GM23338 (cell line): ENCODE measurements around the gene LRMDA. TPM values are rescaled to one million over a fixed set of nuclear protein-coding genes. Genes with fewer than 3 reads are reported as not detected.

ENCODE experiments used
- ATAC-seq: fragments of 200-7000 bp; cut with Tn5 transposase; 3 replicates; pipeline ENCODE4 v1.9.1; 2020
- DNase-seq: peaks from one replicate; pipeline ENCODE4 v3.0.0-alpha.2; 2015; ENCODE audit warnings: low spot score
- H2AFZ ChIP-seq: fragments of 200-600 bp; sonication (generic); 2 replicates; pipeline ENCODE4 v1.8.0; 2016; ENCODE audit warnings: antibody characterized with exemption, mild to moderate bottlenecking, moderate library complexity
- H3F3A ChIP-seq: fragments of 200-600 bp; sonication (generic); replicated peaks from 2 replicates; pipeline ENCODE4 v1.8.0; 2017; ENCODE audit warnings: antibody characterized with exemption, mixed run types, low read depth
- H3K27ac ChIP-seq: fragments of 200-600 bp; sonication (generic); 2 replicates; pipeline ENCODE4 v1.6.1; 2016; ENCODE audit warnings: low read depth
- H3K27me3 ChIP-seq: fragments of 200-600 bp; sonication (generic); 2 replicates; pipeline ENCODE4 v1.8.0; 2016; ENCODE audit warnings: mild to moderate bottlenecking, mixed run types, moderate library complexity; ENCODE audit not compliant: insufficient read depth
- H3K36me3 ChIP-seq: fragments of 200-600 bp; sonication (generic); 2 replicates; pipeline ENCODE4 v1.8.0; 2016; ENCODE audit warnings: mild to moderate bottlenecking; ENCODE audit not compliant: insufficient read depth
- H3K4me1 ChIP-seq: fragments of 200-600 bp; sonication (generic); 2 replicates; pipeline ENCODE4 v1.8.0; 2016; ENCODE audit warnings: mild to moderate bottlenecking, moderate library complexity; ENCODE audit not compliant: insufficient read depth
- H3K4me2 ChIP-seq: fragments of 200-600 bp; sonication (generic); 2 replicates; pipeline ENCODE4 v1.7.1; 2017; ENCODE audit warnings: mixed run types
- H3K4me3 ChIP-seq: fragments of 200-600 bp; sonication (generic); 2 replicates; pipeline ENCODE4 v1.6.1; 2016; ENCODE audit warnings: mixed run types
- H3K79me2 ChIP-seq: fragments of 200-600 bp; sonication (generic); replicated peaks from 2 replicates; pipeline ENCODE4 v1.8.0; 2017; ENCODE audit warnings: mild to moderate bottlenecking; ENCODE audit not compliant: insufficient read depth
- H3K9me2 ChIP-seq: fragments of 200-600 bp; sonication (generic); 2 replicates; pipeline ENCODE4 v1.8.0; 2017; ENCODE audit not compliant: insufficient read depth
- H4K20me1 ChIP-seq: fragments of 200-600 bp; sonication (generic); replicated peaks from 2 replicates; pipeline ENCODE4 v1.8.0; 2017; ENCODE audit warnings: mild to moderate bottlenecking; ENCODE audit not compliant: insufficient read depth
- H3K27ac Mint-ChIP-seq: 2 replicates; pipeline ENCODE4 v1.8.0; 2020; ENCODE audit warnings: inconsistent platforms, mild to moderate bottlenecking, moderate library complexity, mixed read lengths
- H3K27me3 Mint-ChIP-seq: 3 replicates; pipeline ENCODE4 v1.8.0; 2022; ENCODE audit warnings: low read depth, mild to moderate bottlenecking, moderate library complexity, mixed read lengths, inconsistent platforms; ENCODE audit not compliant: insufficient read depth, poor library complexity
- H3K36me3 Mint-ChIP-seq: 3 replicates; pipeline ENCODE4 v1.8.0; 2021; ENCODE audit warnings: low read depth, mild to moderate bottlenecking, inconsistent platforms, moderate library complexity, mixed read lengths
- H3K4me1 Mint-ChIP-seq: 3 replicates; pipeline ENCODE4 v1.8.0; 2020; ENCODE audit warnings: mild to moderate bottlenecking, inconsistent platforms, mixed read lengths
- H3K4me3 Mint-ChIP-seq: 3 replicates; pipeline ENCODE4 v1.8.0; 2021; ENCODE audit warnings: moderate library complexity, mild to moderate bottlenecking, inconsistent platforms, mixed read lengths
- H3K9me3 Mint-ChIP-seq: 3 replicates; pipeline ENCODE4 v1.8.0; 2020; ENCODE audit warnings: moderate library complexity, mild to moderate bottlenecking, inconsistent platforms, mixed read lengths
- CREB1 ChIP-seq: fragments of 250-450 bp; sonication (Bioruptor Pico); IDR thresholded peaks from 2 replicates; pipeline ENCODE4 v1.5.0; 2020; ENCODE audit warnings: low read depth, mild to moderate bottlenecking, moderate library complexity
- EZH2 ChIP-seq: fragments of 200-600 bp; sonication (generic); IDR thresholded peaks from one replicate; pipeline ENCODE4 v1.8.0; 2017; ENCODE audit warnings: antibody characterized with exemption, mild to moderate bottlenecking, low read depth; ENCODE audit not compliant: unreplicated experiment
- EZH2phosphoT487 ChIP-seq: fragments of 200-600 bp; sonication (generic); IDR thresholded peaks from one replicate; pipeline ENCODE4 v1.8.1; 2018; ENCODE audit warnings: antibody characterized with exemption; ENCODE audit not compliant: unreplicated experiment
- JUNB ChIP-seq: IDR thresholded peaks from one replicate; pipeline ENCODE4 v1.6.1; 2016; ENCODE audit warnings: antibody characterized with exemption; ENCODE audit not compliant: unreplicated experiment
- NANOG ChIP-seq: IDR thresholded peaks from 2 replicates; pipeline ENCODE4 v1.6.1; 2016; ENCODE audit warnings: antibody characterized with exemption, borderline replicate concordance
- POLR2AphosphoS5 ChIP-seq: IDR thresholded peaks from 2 replicates; pipeline ENCODE4 v1.6.1; 2016; ENCODE audit warnings: antibody characterized with exemption, low read depth
- STAT1 ChIP-seq: IDR thresholded peaks from one replicate; pipeline ENCODE4 v1.6.1; 2016; ENCODE audit warnings: antibody characterized with exemption; ENCODE audit not compliant: unreplicated experiment
- ZNF114 ChIP-seq: fragments of 250-450 bp; sonication (Bioruptor Pico); IDR thresholded peaks from 2 replicates; pipeline ENCODE4 v1.5.0; 2020; ENCODE audit warnings: mild to moderate bottlenecking, moderate library complexity
- ZNF331 ChIP-seq: fragments of 250-450 bp; sonication (Bioruptor Pico); IDR thresholded peaks from 2 replicates; pipeline ENCODE4 v1.5.0; 2020; ENCODE audit warnings: low read depth, mild to moderate bottlenecking, moderate library complexity
- ZNF462 ChIP-seq: fragments of 250-450 bp; sonication (Bioruptor Pico); IDR thresholded peaks from 2 replicates; pipeline ENCODE4 v1.5.0; 2020; ENCODE audit warnings: mild to moderate bottlenecking, moderate library complexity
- polyA plus RNA-seq: library from polyadenylated mRNA; unstranded; fragments of >200 nt; fragmentation: Nextera tagmentation; extraction: Ambion mirVana; gene quantifications from 2 replicates; pipeline ENCODE4 v1.2.1, GENCODE V29; 2016
- total RNA-seq: library from RNA; depleted of rRNA; stranded (reverse); fragments of >200 nt; shearing (Covaris generic); gene quantifications from 2 replicates; pipeline ENCODE4 v1.2.3, GENCODE V29; 2014
- TF ChIP-seq, protein P1 (sequence below): IDR thresholded peaks from 2 replicates; pipeline ENCODE4 v1.6.1; 2016; ENCODE audit warnings: antibody characterized with exemption
- TF ChIP-seq, protein P2 (sequence below), 2 experiments: fragments of 200-600 bp in 1 of 2; sonication (generic) in 1 of 2; conservative IDR thresholded peaks; 2 replicates each; pipeline versions ENCODE4 v1.5.1 to v1.6.1; 2016 to 2017; ENCODE audit warnings: antibody characterized with exemption in 2 of 2, low read depth in 2 of 2, mild to moderate bottlenecking in 2 of 2, moderate library complexity in 1 of 2
- TF ChIP-seq, protein P3 (sequence below): IDR thresholded peaks from one replicate; pipeline ENCODE4 v1.6.1; 2018; ENCODE audit warnings: antibody characterized with exemption; ENCODE audit not compliant: unreplicated experiment

Gene LRMDA
- total and polyA plus RNA-seq, 2 experiments from 2014 or later = 0.90 to 1.8 TPM

DNA sequence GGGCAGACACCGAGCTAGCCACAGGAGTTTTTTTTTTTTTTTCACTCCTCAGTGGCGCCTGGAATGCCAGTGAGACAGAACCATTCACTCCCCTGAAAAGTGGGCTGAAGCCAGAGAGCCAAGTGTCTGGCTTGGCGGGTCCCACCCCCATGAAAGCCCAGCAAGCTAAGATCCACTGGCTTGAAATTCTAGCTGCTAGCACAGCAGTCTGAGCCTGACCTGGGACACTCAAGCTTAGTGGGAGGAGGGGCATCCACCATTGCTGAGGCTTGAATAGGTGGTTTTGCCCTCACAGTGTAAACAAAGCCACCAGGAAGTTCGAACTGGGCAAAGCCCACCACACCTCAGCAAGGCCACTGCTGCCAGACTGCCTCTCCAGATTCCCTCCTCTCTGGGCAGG lies 144.5 kb downstream of the LRMDA start:
- no peaks in the 10 kb centered on the region for H3F3A ChIP-seq
- no peak overlapping the region for H3K4me3 Mint-ChIP-seq
- no peaks in the 10 kb centered on the region for H4K20me1 ChIP-seq
- no peaks in the 10 kb centered on the region for H3K4me1 Mint-ChIP-seq
- ATAC-seq (no peak), DNase-seq (no peak)
- H3K27me3 Mint-ChIP-seq = no peaks in the 10 kb centered on the region
- no peaks in the 10 kb centered on the region; the same call in 1 of the 2 replicates for H3K36me3 ChIP-seq
- no peak overlapping the region for H3K27ac ChIP-seq
- H3K79me2 ChIP-seq = no peaks in the 10 kb centered on the region
- no peaks in the 10 kb centered on the region for H3K4me1 ChIP-seq
- no peaks in the 10 kb centered on the region for H3K27me3 ChIP-seq
- H2AFZ ChIP-seq = no peak overlapping the region; the same call in 1 of the 2 replicates
- H3K4me2 ChIP-seq = no peak overlapping the region
- peaks cover 19% of the 10 kb centered on the region; the same call in 2 of the 3 replicates for H3K36me3 Mint-ChIP-seq
- H3K9me2 ChIP-seq = no peaks in the 10 kb centered on the region
- H3K27ac Mint-ChIP-seq = no peak overlapping the region
- peaks cover 64% of the 10 kb centered on the region for H3K9me3 Mint-ChIP-seq
- TF ChIP-seq, protein P1, sequence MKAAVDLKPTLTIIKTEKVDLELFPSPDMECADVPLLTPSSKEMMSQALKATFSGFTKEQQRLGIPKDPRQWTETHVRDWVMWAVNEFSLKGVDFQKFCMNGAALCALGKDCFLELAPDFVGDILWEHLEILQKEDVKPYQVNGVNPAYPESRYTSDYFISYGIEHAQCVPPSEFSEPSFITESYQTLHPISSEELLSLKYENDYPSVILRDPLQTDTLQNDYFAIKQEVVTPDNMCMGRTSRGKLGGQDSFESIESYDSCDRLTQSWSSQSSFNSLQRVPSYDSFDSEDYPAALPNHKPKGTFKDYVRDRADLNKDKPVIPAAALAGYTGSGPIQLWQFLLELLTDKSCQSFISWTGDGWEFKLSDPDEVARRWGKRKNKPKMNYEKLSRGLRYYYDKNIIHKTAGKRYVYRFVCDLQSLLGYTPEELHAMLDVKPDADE = no peak
- TF ChIP-seq NANOG = no peak
- no peak for TF ChIP-seq ZNF462
- no peak for TF ChIP-seq EZH2phosphoT487
- TF ChIP-seq STAT1 = no peak
- TF ChIP-seq, protein P2, sequence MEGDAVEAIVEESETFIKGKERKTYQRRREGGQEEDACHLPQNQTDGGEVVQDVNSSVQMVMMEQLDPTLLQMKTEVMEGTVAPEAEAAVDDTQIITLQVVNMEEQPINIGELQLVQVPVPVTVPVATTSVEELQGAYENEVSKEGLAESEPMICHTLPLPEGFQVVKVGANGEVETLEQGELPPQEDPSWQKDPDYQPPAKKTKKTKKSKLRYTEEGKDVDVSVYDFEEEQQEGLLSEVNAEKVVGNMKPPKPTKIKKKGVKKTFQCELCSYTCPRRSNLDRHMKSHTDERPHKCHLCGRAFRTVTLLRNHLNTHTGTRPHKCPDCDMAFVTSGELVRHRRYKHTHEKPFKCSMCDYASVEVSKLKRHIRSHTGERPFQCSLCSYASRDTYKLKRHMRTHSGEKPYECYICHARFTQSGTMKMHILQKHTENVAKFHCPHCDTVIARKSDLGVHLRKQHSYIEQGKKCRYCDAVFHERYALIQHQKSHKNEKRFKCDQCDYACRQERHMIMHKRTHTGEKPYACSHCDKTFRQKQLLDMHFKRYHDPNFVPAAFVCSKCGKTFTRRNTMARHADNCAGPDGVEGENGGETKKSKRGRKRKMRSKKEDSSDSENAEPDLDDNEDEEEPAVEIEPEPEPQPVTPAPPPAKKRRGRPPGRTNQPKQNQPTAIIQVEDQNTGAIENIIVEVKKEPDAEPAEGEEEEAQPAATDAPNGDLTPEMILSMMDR (conservative IDR thresholded peaks at IDR 0.05; ENCODE audit: low read depth in 2 of 2) = no peak
- no peak for TF ChIP-seq ZNF331
- TF ChIP-seq, protein P3, sequence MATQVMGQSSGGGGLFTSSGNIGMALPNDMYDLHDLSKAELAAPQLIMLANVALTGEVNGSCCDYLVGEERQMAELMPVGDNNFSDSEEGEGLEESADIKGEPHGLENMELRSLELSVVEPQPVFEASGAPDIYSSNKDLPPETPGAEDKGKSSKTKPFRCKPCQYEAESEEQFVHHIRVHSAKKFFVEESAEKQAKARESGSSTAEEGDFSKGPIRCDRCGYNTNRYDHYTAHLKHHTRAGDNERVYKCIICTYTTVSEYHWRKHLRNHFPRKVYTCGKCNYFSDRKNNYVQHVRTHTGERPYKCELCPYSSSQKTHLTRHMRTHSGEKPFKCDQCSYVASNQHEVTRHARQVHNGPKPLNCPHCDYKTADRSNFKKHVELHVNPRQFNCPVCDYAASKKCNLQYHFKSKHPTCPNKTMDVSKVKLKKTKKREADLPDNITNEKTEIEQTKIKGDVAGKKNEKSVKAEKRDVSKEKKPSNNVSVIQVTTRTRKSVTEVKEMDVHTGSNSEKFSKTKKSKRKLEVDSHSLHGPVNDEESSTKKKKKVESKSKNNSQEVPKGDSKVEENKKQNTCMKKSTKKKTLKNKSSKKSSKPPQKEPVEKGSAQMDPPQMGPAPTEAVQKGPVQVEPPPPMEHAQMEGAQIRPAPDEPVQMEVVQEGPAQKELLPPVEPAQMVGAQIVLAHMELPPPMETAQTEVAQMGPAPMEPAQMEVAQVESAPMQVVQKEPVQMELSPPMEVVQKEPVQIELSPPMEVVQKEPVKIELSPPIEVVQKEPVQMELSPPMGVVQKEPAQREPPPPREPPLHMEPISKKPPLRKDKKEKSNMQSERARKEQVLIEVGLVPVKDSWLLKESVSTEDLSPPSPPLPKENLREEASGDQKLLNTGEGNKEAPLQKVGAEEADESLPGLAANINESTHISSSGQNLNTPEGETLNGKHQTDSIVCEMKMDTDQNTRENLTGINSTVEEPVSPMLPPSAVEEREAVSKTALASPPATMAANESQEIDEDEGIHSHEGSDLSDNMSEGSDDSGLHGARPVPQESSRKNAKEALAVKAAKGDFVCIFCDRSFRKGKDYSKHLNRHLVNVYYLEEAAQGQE = no peak
- no peak for TF ChIP-seq ZNF114 (CRISPR knock-in tag)
- no peak for TF ChIP-seq POLR2AphosphoS5
- no peak for TF ChIP-seq CREB1 (CRISPR knock-in tag)
- TF ChIP-seq JUNB = no peak
- TF ChIP-seq EZH2 = no peak
- H3K4me3 ChIP-seq = no peak overlapping the region
